ENCODE data around the gene TNFAIP8.

Gene TNFAIP8

GRCh38 chr5:119353686-119354366 is 2.0 kb upstream of the TNFAIP8 start:
- in situ Hi-C loops (cut with HindIII; ENCODE audit: low sequenced_read_pairs): no loop called here
- DNase-seq (ENCODE audit: low read depth, low spot score): no peak
- TF ChIP-seq, protein P1, sequence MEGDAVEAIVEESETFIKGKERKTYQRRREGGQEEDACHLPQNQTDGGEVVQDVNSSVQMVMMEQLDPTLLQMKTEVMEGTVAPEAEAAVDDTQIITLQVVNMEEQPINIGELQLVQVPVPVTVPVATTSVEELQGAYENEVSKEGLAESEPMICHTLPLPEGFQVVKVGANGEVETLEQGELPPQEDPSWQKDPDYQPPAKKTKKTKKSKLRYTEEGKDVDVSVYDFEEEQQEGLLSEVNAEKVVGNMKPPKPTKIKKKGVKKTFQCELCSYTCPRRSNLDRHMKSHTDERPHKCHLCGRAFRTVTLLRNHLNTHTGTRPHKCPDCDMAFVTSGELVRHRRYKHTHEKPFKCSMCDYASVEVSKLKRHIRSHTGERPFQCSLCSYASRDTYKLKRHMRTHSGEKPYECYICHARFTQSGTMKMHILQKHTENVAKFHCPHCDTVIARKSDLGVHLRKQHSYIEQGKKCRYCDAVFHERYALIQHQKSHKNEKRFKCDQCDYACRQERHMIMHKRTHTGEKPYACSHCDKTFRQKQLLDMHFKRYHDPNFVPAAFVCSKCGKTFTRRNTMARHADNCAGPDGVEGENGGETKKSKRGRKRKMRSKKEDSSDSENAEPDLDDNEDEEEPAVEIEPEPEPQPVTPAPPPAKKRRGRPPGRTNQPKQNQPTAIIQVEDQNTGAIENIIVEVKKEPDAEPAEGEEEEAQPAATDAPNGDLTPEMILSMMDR (IDR thresholded peaks at IDR 0.05; ENCODE audit: low read depth, low read length): no peak
- no peak overlapping the region for H3K4me3 ChIP-seq (ENCODE audit: low read depth, low read length)

DNA sequence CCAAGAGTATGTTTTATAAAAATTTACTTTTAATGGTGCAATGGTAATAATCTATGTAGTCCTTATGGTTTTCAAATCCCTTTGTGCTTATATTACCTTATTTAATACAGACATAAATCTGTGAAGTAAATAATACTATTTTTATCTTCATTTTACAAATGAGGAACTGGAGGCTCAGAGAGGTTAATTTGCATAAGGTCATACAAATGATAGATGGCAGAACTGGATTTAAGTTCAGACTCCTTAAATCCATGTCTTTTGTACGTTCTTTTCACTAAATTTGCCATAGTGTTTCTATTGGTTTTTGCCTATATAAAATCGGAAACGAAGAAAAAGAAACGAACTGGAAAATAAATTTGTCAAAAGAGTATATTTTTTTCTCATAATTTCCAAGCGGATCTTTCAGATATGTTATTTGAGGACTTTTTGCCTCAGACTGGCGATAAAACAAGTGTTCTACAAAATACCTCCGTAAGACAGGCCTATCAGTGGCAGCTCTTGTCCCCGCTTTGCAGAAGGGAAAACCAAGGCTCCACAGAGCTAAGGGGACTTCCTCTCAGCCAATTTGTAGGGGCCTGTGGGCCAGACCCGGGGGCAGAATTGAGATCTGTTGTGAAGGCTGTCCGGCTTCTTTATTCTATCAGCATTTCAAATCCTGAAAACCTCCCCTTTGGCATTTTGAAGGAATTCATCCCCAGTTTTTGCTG is 1.1 kb upstream of the TNFAIP8 start:
- no peak overlapping the region for H3K4me3 ChIP-seq (ENCODE audit: low read depth, low read length)
- in situ Hi-C loops (cut with HindIII; ENCODE audit: low sequenced_read_pairs): no loop called here
- DNase-seq (ENCODE audit: low read depth, low spot score): no peak
- TF ChIP-seq, protein P1 (IDR thresholded peaks at IDR 0.05; ENCODE audit: low read depth, low read length): no peak

DNA sequence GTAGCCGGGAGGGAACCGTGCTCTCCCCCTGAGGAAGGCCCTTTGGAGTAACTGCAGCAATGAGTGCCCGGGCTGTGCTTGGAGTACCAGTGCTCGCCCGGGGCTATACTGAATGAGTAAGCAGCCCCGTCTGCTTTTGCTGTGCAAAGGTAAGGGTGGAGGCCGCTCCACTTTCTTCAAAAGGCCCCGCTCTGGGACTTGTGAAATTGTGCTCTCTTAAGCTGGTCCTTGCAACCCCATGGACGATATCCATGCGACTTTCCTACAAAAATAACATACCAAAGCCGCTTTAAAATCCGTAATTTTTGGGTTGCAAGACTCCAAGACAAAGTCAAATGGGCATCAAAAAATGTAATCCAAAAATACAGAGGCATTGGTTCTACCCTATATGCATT is 578 bp upstream of the TNFAIP8 start:
- in situ Hi-C loops (cut with HindIII; ENCODE audit: low sequenced_read_pairs): no loop called here
- H3K4me3 ChIP-seq (ENCODE audit: low read depth, low read length): peak overlapping the region; percentile 65
- TF ChIP-seq, protein P1 (IDR thresholded peaks at IDR 0.05; ENCODE audit: low read depth, low read length): no peak
- no peak for DNase-seq (ENCODE audit: low read depth, low spot score)

DNA sequence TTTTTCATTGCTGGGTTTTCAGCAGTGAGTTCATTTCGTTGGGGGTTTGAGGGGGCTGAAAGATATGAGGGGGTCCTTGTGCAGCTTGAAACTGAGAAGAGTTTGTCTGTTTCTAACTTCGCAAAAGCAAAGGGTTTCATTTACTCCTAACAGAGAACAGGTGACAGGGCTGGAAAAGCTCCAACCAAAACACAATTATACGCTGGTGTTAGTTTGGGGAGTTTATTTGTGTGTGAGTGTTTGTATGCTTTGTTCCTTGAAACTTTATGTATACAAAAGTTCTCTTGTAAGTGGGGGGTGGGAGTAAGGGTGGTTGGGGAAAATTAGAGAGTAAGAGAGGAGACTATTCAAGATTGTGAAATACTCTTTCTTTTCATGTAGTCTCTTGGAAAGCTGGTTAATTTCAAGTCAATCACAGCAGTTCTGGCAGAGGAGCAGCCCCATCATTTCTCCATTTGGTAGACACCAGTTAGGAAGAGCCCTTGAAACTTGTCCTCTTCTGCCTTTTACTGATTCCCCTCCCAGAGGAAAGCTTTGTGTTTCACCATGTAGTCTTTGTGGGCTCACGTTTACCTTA is 881 bp downstream of the TNFAIP8 start:
- H3K4me3 ChIP-seq (ENCODE audit: low read depth, low read length): peak overlapping the region; percentile 65
- DNase-seq (ENCODE audit: low read depth, low spot score): peak; percentile 39
- in situ Hi-C loops (cut with HindIII; ENCODE audit: low sequenced_read_pairs): no loop called here

GRCh38 chr5:119357270-119357669 is 1.5 kb downstream of the TNFAIP8 start:
- no peak for DNase-seq (ENCODE audit: low read depth, low spot score)
- in situ Hi-C loops (cut with HindIII; ENCODE audit: low sequenced_read_pairs): no loop called here

More for the DNA sequence above, 881 bp downstream of the TNFAIP8 start:
- TF ChIP-seq, protein P1 (IDR thresholded peaks at IDR 0.05; ENCODE audit: low read depth, low read length): no peak

GRCh38 chr5:119357808-119358529 is 2.1 kb downstream of the TNFAIP8 start:
- TF ChIP-seq, protein P1 (IDR thresholded peaks at IDR 0.05; ENCODE audit: low read depth, low read length): no peak
- no peak overlapping the region for H3K4me3 ChIP-seq (ENCODE audit: low read depth, low read length)
- DNase-seq (ENCODE audit: low read depth, low spot score): no peak
- in situ Hi-C loops (cut with HindIII; ENCODE audit: low sequenced_read_pairs): no loop called here

More at GRCh38 chr5:119357270-119357669, 1.5 kb downstream of the TNFAIP8 start:
- peak overlapping the region; percentile 65 for H3K4me3 ChIP-seq (ENCODE audit: low read depth, low read length)
- TF ChIP-seq, protein P1 (IDR thresholded peaks at IDR 0.05; ENCODE audit: low read depth, low read length): no peak
